Neural progenitor cell (in vitro differentiated cells): Measurements from ENCODE around the gene AMN1.
"Not testable (repeated sequence)": the region's sequence is repeated elsewhere in the genome, so short reads cannot be mapped to it uniquely, and the experiment has no call there.

Experiments used
- CTCF ChIP-seq: fragments of 200-600 bp; sonication (generic); IDR thresholded peaks from 2 replicates; pipeline ENCODE4 v1.5.1; 2017; ENCODE audit warnings: antibody characterized with exemption, mild to moderate bottlenecking
- EZH2 ChIP-seq: fragments of 200-600 bp; sonication (generic); IDR thresholded peaks from 2 replicates; pipeline ENCODE4 v1.6.1; 2017; ENCODE audit warnings: antibody characterized with exemption, mild to moderate bottlenecking, moderate library complexity
- EZH2phosphoT487 ChIP-seq: fragments of 200-600 bp; sonication (generic); IDR thresholded peaks from 2 replicates; pipeline ENCODE4 v1.6.1; 2017; ENCODE audit warnings: antibody characterized with exemption

GRCh38 chr12:31731203-31731602 lies 2.4 kb upstream of the AMN1 start:
- TF ChIP-seq CTCF, EZH2phosphoT487, EZH2: not testable (repeated sequence)
